Cardiac muscle cell (in vitro differentiated cells and primary cell): Measurements from ENCODE around the gene UGT1A10. TPM values are rescaled to one million over a fixed set of nuclear protein-coding genes. Genes with fewer than 3 reads are reported as not detected.

Source experiments
- DNase-seq, 2 donors: peaks; one replicate each; pipeline versions ENCODE4 v3.0.0 to v3.0.0-alpha.2; 2010 to 2017; ENCODE audit warnings: low read depth in 1 of 2, low spot score in 1 of 2
- H3K27ac ChIP-seq: fragments of 200-600 bp; sonication (generic); 2 replicates; pipeline ENCODE4 v1.5.1; 2016
- H3K27me3 ChIP-seq: fragments of 200-600 bp; sonication (generic); 2 replicates; pipeline ENCODE4 v1.6.0; 2016; ENCODE audit warnings: control low read depth
- H3K36me3 ChIP-seq: fragments of 200-600 bp; sonication (generic); 2 replicates; pipeline ENCODE4 v1.5.1; 2016; ENCODE audit warnings: control low read depth
- H3K4me1 ChIP-seq: fragments of 200-600 bp; sonication (generic); 2 replicates; pipeline ENCODE4 v1.8.1; 2017; ENCODE audit warnings: low read depth, mild to moderate bottlenecking, mixed run types
- H3K4me3 ChIP-seq: fragments of 200-600 bp; sonication (generic); 2 replicates; pipeline ENCODE4 v1.5.1; 2016; ENCODE audit warnings: mild to moderate bottlenecking
- H3K9me3 ChIP-seq: fragments of 200-600 bp; sonication (generic); 2 replicates; pipeline ENCODE4 v1.5.1; 2017; ENCODE audit warnings: low read depth, mild to moderate bottlenecking, control low read depth
- polyA plus RNA-seq: library from polyadenylated mRNA; unstranded; fragments of >200 nt; fragmentation: Nextera tagmentation; extraction: Ambion mirVana; gene quantifications from 2 replicates; pipeline ENCODE4 v1.2.1, GENCODE V29; 2016
- total RNA-seq: library from RNA; depleted of rRNA; stranded (reverse); fragments of >200 nt; gene quantifications from 2 replicates; pipeline ENCODE4 v1.2.3, GENCODE V29; 2016
- TF ChIP-seq, protein P1 (sequence below): IDR thresholded peaks from 2 replicates; pipeline ENCODE4 v1.5.1; 2012; ENCODE audit warnings: low read depth, mild to moderate bottlenecking, low read length

Gene UGT1A10
- total and polyA plus RNA-seq, 2 experiments from 2014 or later, result not detected

DNA sequence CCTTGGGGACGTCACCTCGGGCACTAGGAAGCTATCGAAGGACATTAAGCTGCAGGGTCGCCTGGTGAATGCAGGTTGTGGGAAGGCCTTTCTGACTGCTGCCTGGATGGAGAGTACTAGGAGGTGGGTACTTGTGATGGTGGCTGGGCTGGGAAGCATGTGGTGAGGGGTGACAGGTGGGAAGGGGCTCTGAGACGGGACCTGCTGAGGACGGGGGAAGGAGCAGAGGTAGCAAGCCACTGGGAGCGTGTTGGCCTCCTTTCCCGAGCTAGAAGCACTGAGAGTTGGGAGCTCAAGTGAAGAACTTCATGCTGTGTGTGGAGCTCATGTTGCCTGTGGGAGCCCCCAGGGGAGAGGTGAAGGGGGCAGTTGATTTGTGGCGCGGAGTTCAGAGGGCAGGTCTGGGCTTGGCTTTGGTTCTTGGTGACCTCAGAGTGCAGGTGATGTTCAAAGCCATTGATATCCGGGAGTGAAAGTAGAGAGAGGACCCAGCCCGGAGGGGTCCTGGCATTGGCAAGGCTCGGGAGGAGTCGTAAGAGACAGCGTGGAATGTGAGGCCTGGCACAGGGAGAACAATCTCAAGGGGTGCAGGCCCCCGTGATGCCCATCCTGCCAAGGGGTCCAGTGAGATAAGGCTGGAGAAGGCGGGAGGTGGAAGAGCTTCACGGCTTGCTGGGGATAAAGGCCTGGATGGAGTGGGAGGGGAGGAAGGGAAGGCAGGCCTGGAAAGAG lies 155.1 kb downstream of the UGT1A10 start:
- no peak overlapping the region for H3K4me3 ChIP-seq
- TF ChIP-seq, protein P1, sequence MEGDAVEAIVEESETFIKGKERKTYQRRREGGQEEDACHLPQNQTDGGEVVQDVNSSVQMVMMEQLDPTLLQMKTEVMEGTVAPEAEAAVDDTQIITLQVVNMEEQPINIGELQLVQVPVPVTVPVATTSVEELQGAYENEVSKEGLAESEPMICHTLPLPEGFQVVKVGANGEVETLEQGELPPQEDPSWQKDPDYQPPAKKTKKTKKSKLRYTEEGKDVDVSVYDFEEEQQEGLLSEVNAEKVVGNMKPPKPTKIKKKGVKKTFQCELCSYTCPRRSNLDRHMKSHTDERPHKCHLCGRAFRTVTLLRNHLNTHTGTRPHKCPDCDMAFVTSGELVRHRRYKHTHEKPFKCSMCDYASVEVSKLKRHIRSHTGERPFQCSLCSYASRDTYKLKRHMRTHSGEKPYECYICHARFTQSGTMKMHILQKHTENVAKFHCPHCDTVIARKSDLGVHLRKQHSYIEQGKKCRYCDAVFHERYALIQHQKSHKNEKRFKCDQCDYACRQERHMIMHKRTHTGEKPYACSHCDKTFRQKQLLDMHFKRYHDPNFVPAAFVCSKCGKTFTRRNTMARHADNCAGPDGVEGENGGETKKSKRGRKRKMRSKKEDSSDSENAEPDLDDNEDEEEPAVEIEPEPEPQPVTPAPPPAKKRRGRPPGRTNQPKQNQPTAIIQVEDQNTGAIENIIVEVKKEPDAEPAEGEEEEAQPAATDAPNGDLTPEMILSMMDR, result no peak
- DNase-seq, result no peak
- no peak overlapping the region for H3K27ac ChIP-seq
- H3K9me3 ChIP-seq, result no peaks in the 10 kb centered on the region
- H3K27me3 ChIP-seq, result no peaks in the 10 kb centered on the region
- H3K4me1 ChIP-seq, result no peaks in the 10 kb centered on the region
- no peaks in the 10 kb centered on the region for H3K36me3 ChIP-seq

DNA sequence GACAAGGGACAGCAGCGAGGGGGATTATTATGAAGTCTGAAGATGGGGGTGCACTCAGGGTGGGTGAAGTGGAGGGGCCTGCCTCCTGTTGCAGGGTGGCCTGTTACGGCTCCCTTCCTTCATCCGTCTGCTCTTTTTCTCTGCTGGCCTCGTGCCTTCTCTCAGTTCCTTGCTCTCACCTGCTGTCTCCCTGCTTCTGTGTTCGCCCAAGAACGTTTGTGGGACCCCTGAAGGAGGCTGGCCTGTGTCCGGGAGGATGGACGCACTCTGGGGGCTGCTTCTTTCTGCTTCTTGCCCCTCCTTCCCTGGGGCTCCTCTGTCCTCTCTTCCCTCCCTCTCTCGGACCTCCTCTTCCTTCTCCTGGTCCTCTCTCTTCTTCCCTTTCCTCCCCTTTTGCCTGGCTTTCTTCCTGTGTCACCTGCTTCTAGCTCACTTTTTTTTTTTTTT lies 155.7 kb downstream of the UGT1A10 start:
- no peaks in the 10 kb centered on the region for H3K36me3 ChIP-seq
- H3K4me1 ChIP-seq, result no peaks in the 10 kb centered on the region
- no peaks in the 10 kb centered on the region for H3K9me3 ChIP-seq
- no peaks in the 10 kb centered on the region for H3K27me3 ChIP-seq
- TF ChIP-seq, protein P1, result no peak
- H3K4me3 ChIP-seq, result no peak overlapping the region
- DNase-seq, result no peak
- no peak overlapping the region for H3K27ac ChIP-seq

DNA sequence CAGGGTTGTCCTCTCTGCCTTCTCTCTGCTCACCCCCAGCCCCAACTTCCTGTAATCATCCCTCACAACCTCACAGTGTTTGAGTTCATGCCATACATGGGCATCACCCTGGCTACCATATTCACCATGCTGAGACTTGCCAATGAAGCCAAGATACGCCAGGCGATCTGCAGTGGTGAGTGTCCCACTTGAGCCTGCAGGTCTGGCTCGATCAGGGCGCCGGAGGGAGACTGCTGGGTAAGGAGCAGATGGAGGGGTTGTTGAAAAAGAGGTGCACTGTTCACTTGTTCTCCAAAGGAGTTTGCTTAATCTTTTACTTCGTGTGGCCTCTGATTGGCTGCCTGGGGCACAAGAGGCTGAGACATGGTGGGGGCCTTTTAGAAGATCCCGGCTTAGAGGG lies 156.5 kb downstream of the UGT1A10 start:
- no peak for DNase-seq
- no peaks in the 10 kb centered on the region for H3K4me1 ChIP-seq
- no peak overlapping the region for H3K4me3 ChIP-seq
- H3K36me3 ChIP-seq, result no peaks in the 10 kb centered on the region
- H3K9me3 ChIP-seq, result no peaks in the 10 kb centered on the region
- no peak overlapping the region for H3K27ac ChIP-seq
- TF ChIP-seq, protein P1, result no peak
- no peaks in the 10 kb centered on the region for H3K27me3 ChIP-seq

DNA sequence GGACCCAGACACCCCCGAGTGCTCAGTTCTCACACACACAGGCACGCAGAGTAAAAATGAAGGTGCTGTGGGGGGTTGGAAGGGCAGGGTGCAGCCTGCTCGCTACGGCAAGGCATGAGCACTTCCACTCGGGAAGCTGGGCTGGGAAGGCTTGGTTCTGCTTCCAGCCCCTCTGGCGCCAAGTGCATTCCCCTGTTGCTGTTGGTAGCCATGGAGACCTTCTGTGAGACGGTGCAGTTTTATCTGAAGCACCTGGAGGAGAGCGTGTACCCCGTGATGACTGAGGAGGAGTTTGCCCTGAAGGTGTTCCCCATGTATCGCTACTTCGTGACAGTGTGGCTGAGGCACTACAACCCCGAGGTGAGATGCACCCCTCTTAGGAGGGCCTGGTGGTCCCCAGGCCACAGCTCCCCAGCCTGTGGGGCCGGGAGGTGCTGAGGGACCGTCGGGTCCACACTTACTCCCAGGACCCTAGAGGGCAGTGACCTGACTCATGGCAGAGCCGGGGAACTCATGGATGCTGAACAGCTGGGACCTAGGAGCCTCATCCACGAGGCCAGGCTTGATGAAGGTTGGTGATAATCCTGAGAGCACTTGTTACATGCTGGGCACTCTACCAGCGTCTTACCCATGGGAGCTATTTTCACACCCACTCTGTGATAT lies 157.3 kb downstream of the UGT1A10 start:
- TF ChIP-seq, protein P1, result no peak
- Histone ChIP-seq H3K4me1 (no peaks in the 10 kb centered on the region), H3K27ac (no peak overlapping the region), H3K4me3 (no peak overlapping the region), H3K27me3 (no peaks in the 10 kb centered on the region), H3K36me3 (no peaks in the 10 kb centered on the region), H3K9me3 (no peaks in the 10 kb centered on the region)
- no peak for DNase-seq

DNA sequence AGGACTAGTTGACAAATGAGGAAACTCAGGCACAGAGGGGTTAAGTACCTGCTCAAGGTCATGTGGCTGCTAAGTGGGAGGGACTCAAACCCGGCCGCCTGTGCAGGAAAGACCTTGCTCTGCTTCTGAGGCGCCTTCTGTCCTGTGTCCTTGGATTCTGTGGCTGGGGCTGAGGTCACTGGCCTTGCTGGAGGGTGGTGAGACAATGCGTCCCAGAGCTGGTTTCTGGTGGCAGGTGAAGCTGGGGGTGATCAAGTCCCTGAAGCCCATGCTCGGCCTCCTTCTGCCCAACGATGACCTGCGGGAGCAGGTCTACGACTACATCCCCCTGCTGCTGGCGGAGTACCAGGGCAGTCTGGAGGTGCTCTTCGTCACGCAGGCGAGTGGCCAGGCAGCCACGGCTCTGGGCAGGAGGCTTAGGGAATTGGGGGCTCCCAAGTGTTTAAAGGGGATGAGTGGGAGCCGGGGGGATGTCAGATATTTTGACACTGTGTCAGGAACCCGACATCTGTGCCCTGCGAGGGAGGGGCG lies 157.9 kb downstream of the UGT1A10 start:
- Histone ChIP-seq H3K4me3 (no peak overlapping the region), H3K27me3 (no peaks in the 10 kb centered on the region), H3K4me1 (no peaks in the 10 kb centered on the region), H3K9me3 (no peaks in the 10 kb centered on the region), H3K36me3 (no peaks in the 10 kb centered on the region), H3K27ac (no peak overlapping the region)
- no peak for DNase-seq
- TF ChIP-seq, protein P1, result no peak
